NCI-H510A treated with DMSO at 0.1 percent for 48 hours (cell line): ENCODE results near the gene KIAA0319L.

Experiments
- DNase-seq: peaks from one replicate; lab custom pipeline; 2025; lab: John Stamatoyannopoulos, UW

Gene KIAA0319L

GRCh38 chr1:35536556-35537162, 20.5 kb downstream of the KIAA0319L start:
- DNase-seq, result no peak

GRCh38 chr1:35535243-35535642, 22.0 kb downstream of the KIAA0319L start:
- DNase-seq, result no peak

- no peak for DNase-seq
Measured at GRCh38 chr1:35533586-35533985, 23.6 kb downstream of the KIAA0319L start.

- DNase-seq, result no peak
Measured at GRCh38 chr1:35532497-35533223, 24.5 kb downstream of the KIAA0319L start.

- DNase-seq, result no peak
Measured at GRCh38 chr1:35531368-35531767, 25.8 kb downstream of the KIAA0319L start.

DNA sequence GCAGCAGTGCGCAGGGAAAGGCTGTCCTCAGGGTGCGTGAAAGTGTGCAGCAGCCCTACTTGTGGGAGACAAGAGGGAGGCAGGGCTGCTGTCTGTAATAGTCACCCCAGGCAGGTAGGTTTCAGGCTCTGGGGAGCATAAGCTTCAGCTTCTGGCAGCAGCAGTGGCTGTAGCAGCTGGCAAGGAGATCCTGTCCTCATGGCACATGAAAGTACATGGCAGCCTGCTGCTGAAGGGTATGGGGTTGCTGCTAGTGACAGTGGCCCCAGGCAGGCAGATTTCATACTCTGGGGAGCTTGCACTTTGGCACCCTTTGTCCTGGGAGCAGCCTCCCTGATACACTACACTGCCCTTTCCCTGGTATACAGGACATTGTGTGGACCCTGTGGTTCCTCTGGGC, 26.3 kb downstream of the KIAA0319L start:
- no peak for DNase-seq

GRCh38 chr1:35530168-35530567, 27.0 kb downstream of the KIAA0319L start:
- no peak for DNase-seq

DNA sequence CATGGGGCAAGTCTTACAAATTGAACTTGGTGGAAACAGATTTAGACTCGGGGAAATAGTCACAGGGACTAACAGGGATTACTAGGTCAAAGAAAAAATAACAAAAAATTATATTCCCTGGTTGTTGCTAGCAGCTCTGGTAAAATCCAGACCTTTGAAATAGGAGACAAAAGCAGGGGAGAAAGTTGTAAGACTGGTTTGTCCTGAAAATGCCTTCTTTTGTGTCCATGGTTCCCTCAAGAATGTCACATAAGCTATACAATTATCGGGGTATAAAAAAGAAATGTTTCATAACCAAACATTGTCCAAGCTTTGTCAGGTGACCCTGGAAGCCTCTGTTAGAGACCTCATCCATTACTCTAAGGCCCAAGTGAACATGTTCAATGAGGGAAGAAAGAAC, 33.1 kb downstream of the KIAA0319L start:
- DNase-seq, result no peak

GRCh38 chr1:35519432-35519831, 37.8 kb downstream of the KIAA0319L start:
- DNase-seq, result no peak

- DNase-seq, result no peak
Measured at GRCh38 chr1:35518183-35518582, 39.0 kb downstream of the KIAA0319L start.

- DNase-seq, result no peak
Measured at GRCh38 chr1:35511305-35511704, 45.9 kb downstream of the KIAA0319L start.

- no peak for DNase-seq
Measured at GRCh38 chr1:35509558-35509957, 47.6 kb downstream of the KIAA0319L start.

DNA sequence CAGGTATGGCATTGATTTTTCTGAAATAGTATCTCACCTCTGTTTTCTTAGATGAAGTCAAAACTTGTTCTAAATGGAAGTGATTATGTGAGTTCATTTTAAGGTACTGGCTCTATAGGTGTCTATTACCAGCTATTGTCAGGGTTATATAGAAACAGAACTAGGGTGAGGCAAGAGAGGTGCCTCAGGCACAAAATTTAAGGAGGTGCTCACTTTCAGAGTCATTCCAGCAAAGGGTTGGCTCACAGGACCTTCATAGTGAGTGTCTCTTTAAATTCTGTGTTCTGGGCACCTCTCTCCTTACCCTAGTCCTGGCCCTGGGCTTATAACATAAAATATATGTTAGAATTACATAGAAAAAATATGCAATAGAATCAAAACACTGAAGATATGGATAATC, 49.3 kb downstream of the KIAA0319L start:
- DNase-seq, result no peak

- DNase-seq, result no peak
Measured at GRCh38 chr1:35506960-35507912, 50.0 kb downstream of the KIAA0319L start.

DNA sequence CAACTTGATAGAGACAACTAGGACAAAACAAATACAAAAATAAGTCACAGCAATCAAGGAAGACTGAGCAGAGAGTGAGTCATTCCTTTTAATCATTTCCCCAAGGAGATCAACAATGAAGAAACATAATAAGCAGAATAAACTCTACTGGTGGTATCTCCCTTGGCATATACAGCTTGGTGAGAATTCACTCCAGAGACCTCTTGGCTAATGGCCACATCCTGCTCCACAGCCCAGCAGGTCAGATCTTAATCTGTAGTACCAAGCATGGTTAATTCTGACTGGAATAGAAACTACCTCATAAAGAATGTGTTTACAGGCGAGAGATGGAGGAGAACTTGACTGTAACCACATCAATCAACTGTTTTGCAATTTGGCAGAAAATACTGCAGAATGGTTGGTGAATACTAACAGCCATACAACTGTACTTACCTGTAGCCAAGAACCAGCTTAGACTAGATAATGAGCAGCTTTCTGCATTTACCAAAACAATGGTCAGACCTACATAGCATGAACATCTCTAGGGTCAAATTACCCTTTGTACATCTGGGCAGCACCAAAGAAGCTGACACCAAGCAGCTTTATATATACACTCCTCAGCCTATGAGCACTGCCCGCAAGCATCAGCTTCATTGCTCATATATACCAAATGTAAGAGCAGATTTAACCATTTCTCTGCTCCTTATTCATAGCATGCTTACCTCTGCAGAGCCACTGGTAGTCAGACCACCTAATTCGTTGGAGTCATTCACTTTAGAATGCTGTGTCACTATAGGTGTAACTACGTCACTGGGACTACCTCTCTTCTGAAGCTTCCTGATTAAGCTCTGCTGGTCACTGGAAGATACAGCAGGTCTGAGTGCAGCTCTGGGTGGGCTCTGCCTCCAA, 51.0 kb downstream of the KIAA0319L start:
- DNase-seq, result peak; percentile 42

DNA sequence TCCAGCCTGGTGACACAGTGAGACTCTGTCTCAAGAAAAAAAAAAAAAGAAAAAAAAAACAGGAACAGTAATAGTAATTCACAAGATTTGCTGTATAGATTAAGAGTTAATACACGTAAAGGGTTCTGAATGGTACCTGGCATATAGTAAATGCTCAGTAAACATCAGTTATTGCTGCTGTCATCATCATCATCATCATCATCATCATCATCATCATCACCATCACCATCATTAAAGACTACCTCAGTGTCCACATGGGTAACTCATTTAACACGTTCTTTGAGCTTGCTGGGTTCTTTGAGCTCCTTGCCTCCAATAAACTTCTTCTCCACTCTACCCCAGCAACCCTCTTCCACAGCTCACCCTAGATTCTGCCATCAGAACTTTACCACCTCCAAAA, 55.0 kb downstream of the KIAA0319L start:
- no peak for DNase-seq

DNA sequence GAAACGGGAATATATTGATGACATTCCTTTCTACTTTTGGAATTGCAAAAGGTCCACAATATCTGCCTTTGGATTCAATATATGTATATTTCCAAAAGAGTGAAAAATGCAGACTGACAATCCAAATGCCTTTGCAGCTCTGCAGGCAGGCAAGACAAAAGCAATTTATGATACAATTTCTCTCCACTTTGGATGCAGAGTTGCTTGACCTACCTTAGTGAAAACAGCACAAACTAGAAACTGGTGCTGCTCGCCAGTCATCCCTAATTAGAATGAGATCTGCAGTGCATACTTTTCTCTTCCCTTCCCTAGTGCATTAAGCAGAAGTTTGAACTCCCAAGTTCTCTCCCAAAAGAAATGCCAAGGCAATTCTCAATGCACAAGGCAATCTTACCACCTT, 56.8 kb downstream of the KIAA0319L start:
- no peak for DNase-seq

GRCh38 chr1:35499652-35500176, 57.5 kb downstream of the KIAA0319L start:
- DNase-seq, result no peak

GRCh38 chr1:35499231-35499630, 58.0 kb downstream of the KIAA0319L start:
- DNase-seq, result no peak

- DNase-seq, result no peak
Measured at GRCh38 chr1:35497571-35497970, 59.6 kb downstream of the KIAA0319L start.

DNA sequence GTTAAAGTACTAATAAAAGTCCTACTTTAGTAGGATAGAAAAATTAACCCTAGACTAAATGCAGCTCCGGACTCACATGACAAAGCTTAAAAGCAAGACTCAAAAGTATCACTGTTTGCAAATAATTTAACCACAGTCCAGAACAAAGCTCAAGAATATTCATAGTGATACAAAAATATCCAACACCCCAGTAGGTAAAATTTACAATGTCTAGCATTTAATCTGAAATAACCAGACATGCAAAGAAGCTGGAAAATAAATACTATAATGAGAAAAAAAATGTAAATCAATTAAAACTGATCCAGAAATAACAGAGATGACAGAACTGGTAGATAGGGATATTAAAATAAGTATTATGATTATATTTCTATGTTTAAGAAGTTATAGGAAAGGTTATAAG, 67.0 kb downstream of the KIAA0319L start:
- DNase-seq, result no peak
